HG03439 (cell line): ENCODE data around the gene IVD.

Experiments
- ATAC-seq: cut with Tn5 transposase; IDR thresholded peaks from one replicate; pipeline ENCODE4 v1.9.1; 2021; ENCODE audit warnings: mild to moderate bottlenecking, moderate library complexity; ENCODE audit not compliant: unreplicated experiment

The IVD gene

GRCh38 chr15:40436892-40437751 lies 31.5 kb downstream of the IVD start:
- no peak for ATAC-seq

- ATAC-seq = no peak
Observed at GRCh38 chr15:40437752-40438687, 32.4 kb downstream of the IVD start.

GRCh38 chr15:40438712-40439111 lies 33.1 kb downstream of the IVD start:
- ATAC-seq = no peak

GRCh38 chr15:40439461-40439959 lies 33.9 kb downstream of the IVD start:
- no peak for ATAC-seq

- ATAC-seq = no peak
Observed at GRCh38 chr15:40439960-40440742, 34.6 kb downstream of the IVD start.

GRCh38 chr15:40440743-40441564 lies 35.4 kb downstream of the IVD start, which contains the start of gene BAHD1:
BAHD1 (plus strand) TSS chr15:40440953; CDS start chr15:40458465, 17,512 bp downstream.
- ATAC-seq = peak; percentile 87

GRCh38 chr15:40441565-40442531 lies 36.3 kb downstream of the IVD start:
- ATAC-seq = no peak

- no peak for ATAC-seq
Observed at GRCh38 chr15:40443255-40443654, 37.7 kb downstream of the IVD start.

- ATAC-seq = no peak
Observed at GRCh38 chr15:40443846-40444245, 38.3 kb downstream of the IVD start.

GRCh38 chr15:40444736-40445135 lies 39.1 kb downstream of the IVD start:
- ATAC-seq = no peak

GRCh38 chr15:40445421-40445922 lies 39.9 kb downstream of the IVD start:
- ATAC-seq = no peak

- no peak for ATAC-seq
Observed at GRCh38 chr15:40446144-40446543, 40.5 kb downstream of the IVD start.

- ATAC-seq = no peak
Observed at GRCh38 chr15:40448354-40448753, 42.8 kb downstream of the IVD start.

- ATAC-seq = no peak
Observed at GRCh38 chr15:40449275-40449674, 43.7 kb downstream of the IVD start.

- no peak for ATAC-seq
Observed at GRCh38 chr15:40450047-40450446, 44.5 kb downstream of the IVD start.

- no peak for ATAC-seq
Observed at GRCh38 chr15:40451527-40452158, 46.0 kb downstream of the IVD start.

- no peak for ATAC-seq
Observed at GRCh38 chr15:40452296-40453090, 46.9 kb downstream of the IVD start.
